Mucosa of descending colon (tissue), 3 donors: Measurements from ENCODE around the gene LRRC8B. TPM values are rescaled to one million over a fixed set of nuclear protein-coding genes. Genes with fewer than 3 reads are reported as not detected.

Experiments
- ATAC-seq: fragments of 200-7000 bp; cut with Tn5 transposase; one replicate; pipeline ENCODE4 v1.9.1; 2020; ENCODE audit warnings: mild to moderate bottlenecking, moderate library complexity
- DNase-seq, 3 donors: peaks; one replicate each; pipeline ENCODE4 v3.0.0-alpha.2; 2020
- H3K36me3 ChIP-seq: fragments of 200-600 bp; one replicate; pipeline ENCODE4 v1.8.0; 2021; ENCODE audit warnings: low read depth, mild to moderate bottlenecking
- H3K4me1 ChIP-seq: fragments of 200-600 bp; one replicate; pipeline ENCODE4 v1.8.0; 2021; ENCODE audit warnings: low read depth, mild to moderate bottlenecking
- H3K4me3 ChIP-seq: fragments of 200-600 bp; one replicate; pipeline ENCODE4 v1.8.0; 2021; ENCODE audit warnings: mild to moderate bottlenecking
- H3K9me3 ChIP-seq: fragments of 200-600 bp; one replicate; pipeline ENCODE4 v1.8.0; 2021; ENCODE audit warnings: mild to moderate bottlenecking
- CTCF ChIP-seq: fragments of 200-600 bp; IDR thresholded peaks from one replicate; pipeline ENCODE4 v1.8.0; 2022; ENCODE audit warnings: antibody characterized with exemption, mild to moderate bottlenecking
- intact Hi-C, 2 donors: fragments of 100-400 bp; cut with DNase I in 1 of 2; cut with micrococcal nuclease in 1 of 2; formaldehyde crosslinking; loops; one replicate each; pipeline versions ENCODE4 v1.11.0 to v1.11.1; 2022; cut with DNase I, micrococcal nuclease
- total RNA-seq, 3 donors: library from RNA; stranded (reverse); fragmentation: NEBNext Ultra II Directional in 2 of 3; extraction: Animal tissue kit (Norgen Biotek cat#: 25700) in 2 of 3; gene quantifications; one replicate each; pipeline versions ENCODE4 v1.2.1 to v1.2.4, GENCODE V29; 2021 to 2023
- donor health status: DM: no; HTN: no; CAD: no; lungs with moderate emphysema.
- donor health status: DM: no; HTN: no; CAD: no.
- donor health status: DM: no; HTN: yes; CAD: no.

Gene LRRC8B
- total RNA-seq, 3 donors from 2014 or later: 11.2 to 16.1 (median 11.6) TPM

GRCh38 chr1:89580036-89580435 is 55.4 kb downstream of the LRRC8B start:
- no peak overlapping the region for H3K4me3 ChIP-seq
- H3K9me3 ChIP-seq: no peaks in the 10 kb centered on the region
- ATAC-seq: no peak
- H3K4me1 ChIP-seq: no peaks in the 10 kb centered on the region
- intact Hi-C loops: no loop called here
- H3K36me3 ChIP-seq: no peaks in the 10 kb centered on the region
- DNase-seq: no peak
- TF ChIP-seq CTCF: no peak

- Histone ChIP-seq H3K4me1 (no peaks in the 10 kb centered on the region), H3K9me3 (no peaks in the 10 kb centered on the region), H3K4me3 (no peak overlapping the region), H3K36me3 (no peaks in the 10 kb centered on the region)
- ATAC-seq: no peak
- no peak for DNase-seq
- no peak for TF ChIP-seq CTCF
- intact Hi-C loops: no loop called here
Measured at GRCh38 chr1:89581859-89582258, 57.2 kb downstream of the LRRC8B start.

- Histone ChIP-seq H3K4me3 (no peak overlapping the region), H3K9me3 (no peaks in the 10 kb centered on the region), H3K4me1 (no peaks in the 10 kb centered on the region), H3K36me3 (no peaks in the 10 kb centered on the region)
- ATAC-seq (no peak), DNase-seq (no peak)
- intact Hi-C loops: no loop called here
- TF ChIP-seq CTCF: no peak
Measured at GRCh38 chr1:89582571-89582970, 57.9 kb downstream of the LRRC8B start.

- Histone ChIP-seq H3K9me3 (no peaks in the 10 kb centered on the region), H3K4me3 (no peak overlapping the region), H3K36me3 (no peaks in the 10 kb centered on the region), H3K4me1 (no peaks in the 10 kb centered on the region)
- no peak for TF ChIP-seq CTCF
- no peak for ATAC-seq
- no peak for DNase-seq
- intact Hi-C loops: no loop called here
Measured at GRCh38 chr1:89584211-89584610, 59.6 kb downstream of the LRRC8B start.

- Histone ChIP-seq H3K4me3 (no peak overlapping the region), H3K9me3 (no peaks in the 10 kb centered on the region), H3K36me3 (no peaks in the 10 kb centered on the region), H3K4me1 (no peaks in the 10 kb centered on the region)
- DNase-seq (no peak), ATAC-seq (no peak)
- intact Hi-C loops: no loop called here
- TF ChIP-seq CTCF: no peak
Measured at GRCh38 chr1:89584781-89585180, 60.2 kb downstream of the LRRC8B start.

GRCh38 chr1:89587729-89588161 is 63.1 kb downstream of the LRRC8B start:
- intact Hi-C loops: no loop called here
- no peak for TF ChIP-seq CTCF
- Histone ChIP-seq H3K36me3 (no peaks in the 10 kb centered on the region), H3K4me1 (no peaks in the 10 kb centered on the region), H3K9me3 (no peaks in the 10 kb centered on the region), H3K4me3 (no peak overlapping the region)
- ATAC-seq: no peak
- DNase-seq: no peak
